Measurements from ENCODE around the gene DDX42. TPM values are rescaled to one million over a fixed set of nuclear protein-coding genes. Genes with fewer than 3 reads are reported as not detected.

The DDX42 gene
- total and polyA plus RNA-seq, 2 experiments from 2014 or later, result 57.8 to 101 TPM

DNA sequence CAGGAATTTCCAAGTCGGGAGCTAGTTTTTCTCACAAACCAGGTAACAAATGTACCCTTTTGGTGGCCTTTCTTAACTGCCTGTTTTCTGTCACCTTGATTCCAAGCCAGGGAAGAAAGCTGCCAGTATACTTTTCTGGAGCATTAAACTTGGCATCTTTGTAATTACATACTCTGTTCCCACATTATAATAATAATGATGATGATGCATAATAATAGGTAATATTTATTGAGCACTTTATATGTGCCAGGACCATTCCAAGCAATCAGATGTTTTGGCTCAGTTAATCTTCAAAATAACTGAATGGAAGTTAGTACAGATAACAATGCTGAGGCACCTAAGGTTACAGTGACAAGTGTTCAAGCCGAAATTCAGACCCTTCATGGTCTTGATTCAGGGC is 42.2 kb downstream of the DDX42 start:
- Histone ChIP-seq H4K20me1 (replicated peaks; ENCODE audit: insufficient read depth) (peaks cover 65% of the 10 kb centered on the region), H3K4me2 (no peak overlapping the region), H3K27ac (ENCODE audit: low read depth) (no peak overlapping the region; the same call in 1 of the 2 replicates), H3K27me3 (ENCODE audit: insufficient read depth) (no peaks in the 10 kb centered on the region), H3K4me1 (ENCODE audit: insufficient read depth) (no peaks in the 10 kb centered on the region), H3K36me3 (ENCODE audit: insufficient read depth) (peaks cover 83% of the 10 kb centered on the region), H3K79me2 (replicated peaks; ENCODE audit: insufficient read depth) (no peaks in the 10 kb centered on the region), H3K4me3 (no peak overlapping the region), H3K9me2 (ENCODE audit: insufficient read depth) (no peaks in the 10 kb centered on the region), H2AFZ (no peak overlapping the region), H3F3A (replicated peaks; ENCODE audit: low read depth) (peaks cover 48% of the 10 kb centered on the region)
- H3K36me3 Mint-ChIP-seq (ENCODE audit: low read depth), result peaks cover 100% of the 10 kb centered on the region
- no peak for TF ChIP-seq NANOG (IDR thresholded peaks at IDR 0.05; ENCODE audit: borderline replicate concordance)
- TF ChIP-seq ZNF462 (CRISPR knock-in tag; IDR thresholded peaks at IDR 0.05), result no peak
- TF ChIP-seq CREB1 (CRISPR knock-in tag; IDR thresholded peaks at IDR 0.05; ENCODE audit: low read depth), result no peak
- no peak for TF ChIP-seq ZNF114 (CRISPR knock-in tag; IDR thresholded peaks at IDR 0.05)
- TF ChIP-seq JUNB (IDR thresholded peaks at IDR 0.05; ENCODE audit: unreplicated experiment), result no peak
- TF ChIP-seq, protein P1, sequence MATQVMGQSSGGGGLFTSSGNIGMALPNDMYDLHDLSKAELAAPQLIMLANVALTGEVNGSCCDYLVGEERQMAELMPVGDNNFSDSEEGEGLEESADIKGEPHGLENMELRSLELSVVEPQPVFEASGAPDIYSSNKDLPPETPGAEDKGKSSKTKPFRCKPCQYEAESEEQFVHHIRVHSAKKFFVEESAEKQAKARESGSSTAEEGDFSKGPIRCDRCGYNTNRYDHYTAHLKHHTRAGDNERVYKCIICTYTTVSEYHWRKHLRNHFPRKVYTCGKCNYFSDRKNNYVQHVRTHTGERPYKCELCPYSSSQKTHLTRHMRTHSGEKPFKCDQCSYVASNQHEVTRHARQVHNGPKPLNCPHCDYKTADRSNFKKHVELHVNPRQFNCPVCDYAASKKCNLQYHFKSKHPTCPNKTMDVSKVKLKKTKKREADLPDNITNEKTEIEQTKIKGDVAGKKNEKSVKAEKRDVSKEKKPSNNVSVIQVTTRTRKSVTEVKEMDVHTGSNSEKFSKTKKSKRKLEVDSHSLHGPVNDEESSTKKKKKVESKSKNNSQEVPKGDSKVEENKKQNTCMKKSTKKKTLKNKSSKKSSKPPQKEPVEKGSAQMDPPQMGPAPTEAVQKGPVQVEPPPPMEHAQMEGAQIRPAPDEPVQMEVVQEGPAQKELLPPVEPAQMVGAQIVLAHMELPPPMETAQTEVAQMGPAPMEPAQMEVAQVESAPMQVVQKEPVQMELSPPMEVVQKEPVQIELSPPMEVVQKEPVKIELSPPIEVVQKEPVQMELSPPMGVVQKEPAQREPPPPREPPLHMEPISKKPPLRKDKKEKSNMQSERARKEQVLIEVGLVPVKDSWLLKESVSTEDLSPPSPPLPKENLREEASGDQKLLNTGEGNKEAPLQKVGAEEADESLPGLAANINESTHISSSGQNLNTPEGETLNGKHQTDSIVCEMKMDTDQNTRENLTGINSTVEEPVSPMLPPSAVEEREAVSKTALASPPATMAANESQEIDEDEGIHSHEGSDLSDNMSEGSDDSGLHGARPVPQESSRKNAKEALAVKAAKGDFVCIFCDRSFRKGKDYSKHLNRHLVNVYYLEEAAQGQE (IDR thresholded peaks at IDR 0.05; ENCODE audit: unreplicated experiment), result no peak
- TF ChIP-seq POLR2AphosphoS5 (IDR thresholded peaks at IDR 0.05; ENCODE audit: low read depth), result no peak
- TF ChIP-seq, protein P2, sequence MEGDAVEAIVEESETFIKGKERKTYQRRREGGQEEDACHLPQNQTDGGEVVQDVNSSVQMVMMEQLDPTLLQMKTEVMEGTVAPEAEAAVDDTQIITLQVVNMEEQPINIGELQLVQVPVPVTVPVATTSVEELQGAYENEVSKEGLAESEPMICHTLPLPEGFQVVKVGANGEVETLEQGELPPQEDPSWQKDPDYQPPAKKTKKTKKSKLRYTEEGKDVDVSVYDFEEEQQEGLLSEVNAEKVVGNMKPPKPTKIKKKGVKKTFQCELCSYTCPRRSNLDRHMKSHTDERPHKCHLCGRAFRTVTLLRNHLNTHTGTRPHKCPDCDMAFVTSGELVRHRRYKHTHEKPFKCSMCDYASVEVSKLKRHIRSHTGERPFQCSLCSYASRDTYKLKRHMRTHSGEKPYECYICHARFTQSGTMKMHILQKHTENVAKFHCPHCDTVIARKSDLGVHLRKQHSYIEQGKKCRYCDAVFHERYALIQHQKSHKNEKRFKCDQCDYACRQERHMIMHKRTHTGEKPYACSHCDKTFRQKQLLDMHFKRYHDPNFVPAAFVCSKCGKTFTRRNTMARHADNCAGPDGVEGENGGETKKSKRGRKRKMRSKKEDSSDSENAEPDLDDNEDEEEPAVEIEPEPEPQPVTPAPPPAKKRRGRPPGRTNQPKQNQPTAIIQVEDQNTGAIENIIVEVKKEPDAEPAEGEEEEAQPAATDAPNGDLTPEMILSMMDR (conservative IDR thresholded peaks at IDR 0.05; ENCODE audit: low read depth in 2 of 2), result no peak
- no peak for TF ChIP-seq ZNF331 (CRISPR knock-in tag; IDR thresholded peaks at IDR 0.05; ENCODE audit: low read depth)
- TF ChIP-seq, protein P3, sequence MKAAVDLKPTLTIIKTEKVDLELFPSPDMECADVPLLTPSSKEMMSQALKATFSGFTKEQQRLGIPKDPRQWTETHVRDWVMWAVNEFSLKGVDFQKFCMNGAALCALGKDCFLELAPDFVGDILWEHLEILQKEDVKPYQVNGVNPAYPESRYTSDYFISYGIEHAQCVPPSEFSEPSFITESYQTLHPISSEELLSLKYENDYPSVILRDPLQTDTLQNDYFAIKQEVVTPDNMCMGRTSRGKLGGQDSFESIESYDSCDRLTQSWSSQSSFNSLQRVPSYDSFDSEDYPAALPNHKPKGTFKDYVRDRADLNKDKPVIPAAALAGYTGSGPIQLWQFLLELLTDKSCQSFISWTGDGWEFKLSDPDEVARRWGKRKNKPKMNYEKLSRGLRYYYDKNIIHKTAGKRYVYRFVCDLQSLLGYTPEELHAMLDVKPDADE (IDR thresholded peaks at IDR 0.05), result no peak
- TF ChIP-seq EZH2 (IDR thresholded peaks at IDR 0.05; ENCODE audit: low read depth, unreplicated experiment), result no peak
- TF ChIP-seq EZH2phosphoT487 (IDR thresholded peaks at IDR 0.05; ENCODE audit: unreplicated experiment), result no peak
- TF ChIP-seq STAT1 (IDR thresholded peaks at IDR 0.05; ENCODE audit: unreplicated experiment), result no peak
- ATAC-seq (no peak), DNase-seq (ENCODE audit: low spot score) (no peak)
- peaks cover 11% of the 10 kb centered on the region for H3K27me3 Mint-ChIP-seq (ENCODE audit: insufficient read depth, low read depth, poor library complexity)
- H3K4me1 Mint-ChIP-seq, result no peaks in the 10 kb centered on the region
- no peak overlapping the region for H3K4me3 Mint-ChIP-seq
- H3K9me3 Mint-ChIP-seq, result no peaks in the 10 kb centered on the region
- H3K27ac Mint-ChIP-seq, result no peak overlapping the region
